AG04450 (cell line): ENCODE data around the gene CSTF2T. TPM values are rescaled to one million over a fixed set of nuclear protein-coding genes. Genes with fewer than 3 reads are reported as not detected.

Experiments
- CTCF ChIA-PET: fragments of 300-600, 350-600 bp; formaldehyde crosslinking; extraction: SDS; loops from one replicate; lab custom pipeline; 2022; ENCODE audit warnings: antibody characterized with exemption, inconsistent platforms; lab: Charles Lee
- POLR2A ChIA-PET: fragments of 350-600 bp; formaldehyde crosslinking; extraction: SDS; loops from one replicate; lab custom pipeline; 2021; ENCODE audit warnings: antibody characterized with exemption, inconsistent platforms; lab: Yijun Ruan, JAX
- DNase-seq: peaks from one replicate; pipeline ENCODE4 v3.0.0-alpha.2; 2011; ENCODE audit warnings: low read depth, low spot score
- H3K27ac ChIP-seq: one replicate; pipeline ENCODE4 v1.5.1; 2012; ENCODE audit warnings: low read depth, low read length, control low read depth
- H3K27me3 ChIP-seq: one replicate; pipeline ENCODE4 v1.6.0; 2012; ENCODE audit warnings: low read length; ENCODE audit not compliant: control insufficient read depth, insufficient read depth
- H3K4me3 ChIP-seq: 2 replicates; pipeline ENCODE4 v1.5.1; 2011; ENCODE audit warnings: mild to moderate bottlenecking, low read depth, low read length, control low read depth
- H3K9me3 ChIP-seq: 2 replicates; pipeline ENCODE4 v1.5.1; 2012; ENCODE audit warnings: low read length; ENCODE audit not compliant: control insufficient read depth, insufficient read depth
- polyA plus RNA-seq: library from polyadenylated mRNA; depleted of rRNA; stranded (reverse); fragments of >200 nt; gene quantifications from 2 replicates; pipeline ENCODE4 v1.2.3, GENCODE V29; 2011
- TF ChIP-seq, protein P1 (sequence below): IDR thresholded peaks from 2 replicates; pipeline ENCODE4 v1.5.1; 2011; ENCODE audit warnings: low read depth, low read length, control low read depth, inconsistent platforms

Gene CSTF2T
- polyA plus RNA-seq, 1 experiment = 7.0 TPM

DNA sequence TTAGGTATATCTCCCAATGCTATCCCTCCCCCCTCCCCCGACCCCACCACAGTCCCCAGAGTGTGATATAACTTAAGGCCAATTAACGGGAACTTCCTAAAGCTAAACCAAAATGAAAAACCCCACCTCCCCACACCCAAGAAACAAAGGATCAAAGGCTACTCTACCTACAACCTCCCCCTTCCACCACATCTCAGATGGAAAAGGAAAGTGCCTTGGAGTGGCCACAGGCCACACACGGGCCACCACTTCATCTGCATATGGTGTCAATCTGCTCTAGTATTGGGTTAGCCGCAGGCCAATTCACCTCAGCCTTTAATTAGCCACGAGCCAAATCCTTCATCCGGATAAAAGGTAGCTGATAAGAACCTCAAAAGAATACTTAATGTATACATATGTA lies 19.6 kb downstream of the CSTF2T start:
- Histone ChIP-seq H3K9me3 (no peaks in the 10 kb centered on the region), H3K27me3 (no peaks in the 10 kb centered on the region), H3K27ac (no peak overlapping the region), H3K4me3 (no peak overlapping the region)
- no peak for DNase-seq
- TF ChIP-seq, protein P1, sequence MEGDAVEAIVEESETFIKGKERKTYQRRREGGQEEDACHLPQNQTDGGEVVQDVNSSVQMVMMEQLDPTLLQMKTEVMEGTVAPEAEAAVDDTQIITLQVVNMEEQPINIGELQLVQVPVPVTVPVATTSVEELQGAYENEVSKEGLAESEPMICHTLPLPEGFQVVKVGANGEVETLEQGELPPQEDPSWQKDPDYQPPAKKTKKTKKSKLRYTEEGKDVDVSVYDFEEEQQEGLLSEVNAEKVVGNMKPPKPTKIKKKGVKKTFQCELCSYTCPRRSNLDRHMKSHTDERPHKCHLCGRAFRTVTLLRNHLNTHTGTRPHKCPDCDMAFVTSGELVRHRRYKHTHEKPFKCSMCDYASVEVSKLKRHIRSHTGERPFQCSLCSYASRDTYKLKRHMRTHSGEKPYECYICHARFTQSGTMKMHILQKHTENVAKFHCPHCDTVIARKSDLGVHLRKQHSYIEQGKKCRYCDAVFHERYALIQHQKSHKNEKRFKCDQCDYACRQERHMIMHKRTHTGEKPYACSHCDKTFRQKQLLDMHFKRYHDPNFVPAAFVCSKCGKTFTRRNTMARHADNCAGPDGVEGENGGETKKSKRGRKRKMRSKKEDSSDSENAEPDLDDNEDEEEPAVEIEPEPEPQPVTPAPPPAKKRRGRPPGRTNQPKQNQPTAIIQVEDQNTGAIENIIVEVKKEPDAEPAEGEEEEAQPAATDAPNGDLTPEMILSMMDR = no peak
- ChIA-PET POLR2A (no interaction called here), CTCF (no interaction called here)

DNA sequence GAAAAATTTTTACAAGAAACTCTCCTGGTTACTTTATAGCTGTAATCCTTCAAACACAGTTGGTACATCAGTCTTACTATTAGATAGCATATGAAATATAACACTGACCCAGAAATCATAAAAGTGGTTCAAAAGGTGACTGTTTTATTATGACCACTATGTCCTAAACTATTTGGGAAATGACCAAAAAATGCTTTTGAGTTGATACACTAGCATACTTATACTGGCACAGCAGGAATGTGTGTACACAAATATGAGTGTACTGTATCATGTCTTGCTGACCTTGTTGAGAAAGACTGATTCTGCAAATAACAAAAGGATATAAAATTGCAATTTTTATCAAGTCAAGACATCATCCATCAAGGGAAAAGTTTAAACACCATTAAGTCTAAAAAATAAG lies 24.3 kb downstream of the CSTF2T start:
- ChIA-PET POLR2A (no interaction called here), CTCF (no interaction called here)
- Histone ChIP-seq H3K27me3 (no peaks in the 10 kb centered on the region), H3K9me3 (no peaks in the 10 kb centered on the region), H3K4me3 (no peak overlapping the region), H3K27ac (no peak overlapping the region)
- TF ChIP-seq, protein P1 = no peak
- DNase-seq = no peak

DNA sequence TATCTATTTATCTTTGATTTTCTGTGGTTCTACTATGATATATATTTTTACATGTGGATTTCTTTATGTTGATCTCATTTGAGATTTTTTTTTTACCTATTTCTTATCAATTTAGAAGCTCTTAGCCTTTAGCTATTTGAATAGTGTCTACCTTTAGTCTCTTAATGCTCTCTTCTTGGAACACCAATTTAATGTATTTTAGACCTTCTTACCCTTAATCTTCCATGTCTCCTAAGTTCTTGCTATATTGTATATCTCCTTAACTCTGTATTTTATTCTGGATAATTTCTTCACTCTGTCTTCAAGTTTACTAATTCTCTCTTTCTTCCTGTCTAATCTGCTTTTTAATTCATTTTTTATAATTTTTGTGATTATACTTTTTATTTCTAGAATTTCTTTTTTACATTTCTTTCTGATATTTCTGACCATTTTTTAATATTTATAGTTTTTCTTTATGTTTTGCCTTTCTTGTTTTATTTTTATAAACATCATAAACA lies 27.3 kb downstream of the CSTF2T start:
- TF ChIP-seq, protein P1 = no peak
- Histone ChIP-seq H3K27me3 (no peaks in the 10 kb centered on the region), H3K9me3 (no peaks in the 10 kb centered on the region), H3K4me3 (no peak overlapping the region), H3K27ac (no peak overlapping the region)
- DNase-seq = no peak
- POLR2A ChIA-PET = no interaction called here
- CTCF ChIA-PET = no interaction called here

DNA sequence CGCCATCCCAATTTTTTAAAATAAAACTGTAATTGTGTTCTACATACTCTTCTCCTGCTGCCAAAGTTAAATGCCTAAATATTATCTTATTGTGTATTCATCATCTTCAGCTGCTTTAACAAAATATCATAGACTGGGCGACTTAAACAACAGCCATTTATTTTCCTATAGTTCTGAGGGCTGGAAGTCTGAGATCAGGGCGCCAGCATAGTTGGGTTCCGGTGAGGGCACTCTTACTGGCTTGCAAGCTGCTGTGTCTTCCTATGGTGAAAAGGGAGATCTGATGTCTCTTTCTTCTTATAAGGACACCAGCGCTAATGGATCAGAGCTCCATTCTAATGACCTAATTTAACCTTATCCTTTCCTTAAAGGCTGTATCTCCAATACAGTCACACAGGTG lies 30.4 kb downstream of the CSTF2T start:
- Histone ChIP-seq H3K27me3 (no peaks in the 10 kb centered on the region), H3K9me3 (no peaks in the 10 kb centered on the region), H3K27ac (no peak overlapping the region), H3K4me3 (no peak overlapping the region)
- TF ChIP-seq, protein P1 = no peak
- no peak for DNase-seq
- CTCF ChIA-PET = no interaction called here
- POLR2A ChIA-PET = no interaction called here

DNA sequence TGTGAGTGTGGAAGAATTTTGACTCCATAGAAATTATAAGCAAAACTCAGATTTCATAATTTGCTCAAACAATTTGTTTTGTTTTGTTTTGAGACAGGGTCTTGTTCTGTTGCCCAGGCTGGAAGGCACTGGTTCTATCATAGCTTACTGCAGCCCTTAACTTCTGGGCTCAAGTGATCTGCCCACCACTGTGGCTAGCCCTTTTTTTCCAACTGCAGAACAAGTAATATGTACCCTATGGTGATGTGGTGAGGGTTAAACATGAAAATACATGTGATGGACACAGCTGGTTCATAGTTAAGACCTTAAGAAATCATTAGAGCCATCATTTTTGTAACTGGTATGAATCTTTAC lies 31.1 kb downstream of the CSTF2T start:
- ChIA-PET CTCF (no interaction called here), POLR2A (no interaction called here)
- TF ChIP-seq, protein P1 = no peak
- no peaks in the 10 kb centered on the region for H3K27me3 ChIP-seq
- no peak for DNase-seq
- no peak overlapping the region for H3K27ac ChIP-seq
- no peaks in the 10 kb centered on the region for H3K9me3 ChIP-seq
- no peak overlapping the region for H3K4me3 ChIP-seq
